GM12878 (cell line): ENCODE measurements around the gene SNRPE. TPM values are rescaled to one million over a fixed set of nuclear protein-coding genes. Genes with fewer than 3 reads are reported as not detected.

Experiments used
- ATAC-seq: fragments of 200-7000 bp; cut with Tn5 transposase; 3 replicates; pipeline ENCODE4 v1.9.1; 2020; ENCODE audit warnings: mild to moderate bottlenecking, moderate library complexity
- Bru-seq: library from RNA; stranded (reverse); fragments of 400-500 nt; gene quantifications from one replicate; lab custom pipeline; 2021; lab: Mats Ljungman, UMichigan
- BruChase-seq, 2 experiments: library from RNA; stranded (reverse); fragments of 400-500 nt; gene quantifications; one replicate each; lab custom pipeline; 2021; lab: Mats Ljungman, UMichigan
- BruUV-seq: library from RNA; stranded (reverse); fragments of 400-500 nt; replicated peaks from 2 replicates; lab custom pipeline; 2021; lab: Mats Ljungman, UMichigan
- CTCF ChIA-PET: fragments of 300-600 bp; sonication (Branson Sonifier 250); formaldehyde crosslinking; extraction: SDS; loops from one replicate; lab custom pipeline; 2021; ENCODE audit warnings: inconsistent platforms; lab: Yijun Ruan, JAX
- POLR2A ChIA-PET: fragments of 350-600 bp; formaldehyde crosslinking; extraction: SDS; loops from one replicate; lab custom pipeline; 2021; ENCODE audit warnings: inconsistent platforms; lab: Charles Lee
- RAD21 ChIA-PET: fragments of 300-600 bp; sonication (Branson Sonifier 250); formaldehyde crosslinking; loops from one replicate; lab custom pipeline; 2023; ENCODE audit warnings: antibody characterized with exemption; ENCODE audit not compliant: unreplicated experiment; lab: Charles Lee
- SMC1A ChIA-PET: fragments of 300-600 bp; sonication (Branson Sonifier 250); formaldehyde crosslinking; loops from one replicate; lab custom pipeline; 2023; ENCODE audit not compliant: unreplicated experiment, uncharacterized antibody; lab: Charles Lee
- DNase-seq: peaks from one replicate; pipeline ENCODE4 v3.0.0-alpha.2; 2011; ENCODE audit warnings: low read depth, low spot score
- FAIRE-seq: peaks from 3 replicates; lab custom pipeline; 2011; peaks lifted over from hg19 to GRCh38; lab: Jason Lieb, UNC
- H2AFZ ChIP-seq: 2 replicates; pipeline ENCODE4 v1.6.0; 2011; ENCODE audit warnings: low read depth, low read length, control low read depth; ENCODE audit not compliant: control insufficient read depth
- H3K27ac ChIP-seq: 2 replicates; pipeline ENCODE4 v1.5.1; 2011; ENCODE audit warnings: control low read depth; ENCODE audit not compliant: control insufficient read depth, insufficient read depth
- H3K27me3 ChIP-seq, 2 experiments: replicated peaks in 1 of 2; 2 replicates each; pipeline versions ENCODE4 v1.6.0 to v1.6.1; 2011; ENCODE audit warnings: low read length in 1 of 2; ENCODE audit not compliant: control insufficient read depth in 2 of 2, insufficient read depth in 2 of 2
- H3K36me3 ChIP-seq, 2 experiments: 2 replicates each; pipeline ENCODE4 v1.5.1; 2011; ENCODE audit warnings: low read length in 1 of 2; ENCODE audit not compliant: control insufficient read depth in 2 of 2, insufficient read depth in 2 of 2
- H3K4me1 ChIP-seq: 2 replicates; pipeline ENCODE4 v1.6.1; 2011; ENCODE audit warnings: mild to moderate bottlenecking, low read length, moderate library complexity, mixed read lengths; ENCODE audit not compliant: control insufficient read depth, insufficient read depth
- H3K4me2 ChIP-seq: 2 replicates; pipeline ENCODE4 v1.6.0; 2011; ENCODE audit warnings: control low read depth; ENCODE audit not compliant: control insufficient read depth, insufficient read depth
- H3K4me3 ChIP-seq: fragments of 200-600 bp; sonication (generic); 2 replicates; pipeline ENCODE4 v1.5.1; 2016
- H3K79me2 ChIP-seq: 2 replicates; pipeline ENCODE4 v1.6.0; 2011; ENCODE audit warnings: low read length; ENCODE audit not compliant: control insufficient read depth, insufficient read depth
- H3K9ac ChIP-seq: 2 replicates; pipeline ENCODE4 v1.8.0; 2011; ENCODE audit warnings: low read length, control low read depth, mixed read lengths; ENCODE audit not compliant: control insufficient read depth, insufficient read depth
- H3K9me3 ChIP-seq: replicated peaks from 3 replicates; pipeline ENCODE4 v1.5.1; 2011; ENCODE audit warnings: mild to moderate bottlenecking, low read length; ENCODE audit not compliant: control insufficient read depth, insufficient read depth
- H4K20me1 ChIP-seq: 2 replicates; pipeline ENCODE4 v1.6.0; 2011; ENCODE audit not compliant: control insufficient read depth, insufficient read depth
- CHD4 ChIP-seq: fragments of 200-600 bp; sonication (generic); IDR thresholded peaks from 2 replicates; pipeline ENCODE4 v1.6.1; 2016; ENCODE audit warnings: mild to moderate bottlenecking
- DPF2 ChIP-seq: fragments of 450-650 bp; IDR thresholded peaks from 2 replicates; pipeline ENCODE4 v1.6.1; 2017; ENCODE audit warnings: mild to moderate bottlenecking
- ESRRA ChIP-seq: IDR thresholded peaks from 2 replicates; pipeline ENCODE4 v1.6.1; 2012; ENCODE audit warnings: mild to moderate bottlenecking, low read length, improper control_type of control experiment
- JUND ChIP-seq: IDR thresholded peaks from 2 replicates; pipeline ENCODE4 v1.6.1; 2012; ENCODE audit warnings: low read depth, mild to moderate bottlenecking, low read length, improper control_type of control experiment, moderate library complexity
- MYC ChIP-seq: IDR thresholded peaks from 2 replicates; pipeline ENCODE4 v1.6.1; 2011; ENCODE audit warnings: mild to moderate bottlenecking, low read length, moderate library complexity, inconsistent platforms; ENCODE audit not compliant: insufficient read depth, insufficient replicate concordance, insufficient read length, severe bottlenecking
- NBN ChIP-seq: fragments of 450-650 bp; IDR thresholded peaks from 2 replicates; pipeline ENCODE4 v1.6.1; 2016
- NFXL1 ChIP-seq: fragments of 450-650 bp; IDR thresholded peaks from 2 replicates; pipeline ENCODE4 v1.6.1; 2017; ENCODE audit warnings: antibody characterized with exemption, mild to moderate bottlenecking, borderline replicate concordance
- PAX8 ChIP-seq: fragments of 450-650 bp; IDR thresholded peaks from 2 replicates; pipeline ENCODE4 v1.6.1; 2017; ENCODE audit warnings: mild to moderate bottlenecking, moderate library complexity
- RBBP5 ChIP-seq: fragments of 200-600 bp; sonication (generic); conservative IDR thresholded peaks from 2 replicates; pipeline ENCODE4 v1.6.1; 2016
- WRNIP1 ChIP-seq: IDR thresholded peaks from 2 replicates; pipeline ENCODE4 v1.6.1; 2011; ENCODE audit warnings: low read depth, low read length, improper control_type of control experiment, borderline replicate concordance
- ZBTB11 ChIP-seq: fragments of 450-650 bp; formaldehyde crosslinking; IDR thresholded peaks from 2 replicates; pipeline ENCODE4 v1.5.0; 2022; ENCODE audit warnings: mild to moderate bottlenecking, missing genetic modification characterization
- WGBS: methylation state at CpG from one replicate; pipeline ENCODE4 v1.1.6; 2016; ENCODE audit warnings: low lambda C conversion rate; ENCODE audit not compliant: insufficient replicate concordance, insufficient coverage; ENCODE audit errors: missing lambda C conversion rate; 5-methylcytosine and 5-hydroxymethylcytosine counted together
- in situ Hi-C: fragments of 300-500 bp; cut with MboI; formaldehyde crosslinking; loops from 9 replicates; pipeline ENCODE4 v1.14.3; 2018; ENCODE audit warnings: mixed read lengths
- intact Hi-C: fragments of 100-400 bp; cut with micrococcal nuclease; formaldehyde crosslinking; loops from one replicate; pipeline ENCODE4 v1.14.2; 2022; ENCODE audit not compliant: unreplicated experiment
- long read RNA-seq, 2 experiments: library from polyadenylated mRNA; unstranded; transcript quantifications; one replicate each; pipeline ENCODE4 v2.0.0, GENCODE V29; 2019 to 2020
- polyA minus RNA-seq, 3 experiments: library from RNA; depleted of rRNA, polyadenylated mRNA; stranded (reverse); fragments of >200 nt; gene quantifications; 2 replicates each; pipeline ENCODE4 v1.2.3, GENCODE V29; 2011
- polyA plus RNA-seq, 11 experiments: library from polyadenylated mRNA; depleted of rRNA in 4 of 11; unstranded in 6 of 11; stranded (reverse) in 5 of 11; fragments of >200 nt; fragmentation: Nextera tagmentation in 4 of 11; fragmentation: Illumina TruSeq in 1 of 11; extraction: Ambion mirVana in 4 of 11; extraction: Trizol in 1 of 11; gene quantifications; 1 replicate in 1 of 11; 2 replicates in 10 of 11; pipeline versions ENCODE4 v1.2.1 to v1.2.3, GENCODE V29; 2011 to 2016; ENCODE audit warnings: inconsistent platforms in 2 of 11, missing spikeins in 2 of 11, low read depth in 1 of 11
- total RNA-seq, 4 experiments: library from RNA; depleted of rRNA in 3 of 4; stranded (reverse); fragments of >200 nt in 3 of 4; fragmentation: Illumina TruSeq in 1 of 4; extraction: Trizol in 1 of 4; gene quantifications; 2 replicates each; pipeline versions ENCODE4 v1.2.1 to v1.2.3, GENCODE V29; 2013 to 2021

The SNRPE gene
- total RNA-seq (2013; cell fraction: nucleolus; rRNA removed): 30.9 and 33.0 TPM in 2 replicates
- total RNA-seq (2014; rRNA removed): 109 and 122 TPM in 2 replicates
- 189 and 196 TPM in 2 replicates for total RNA-seq (2014; rRNA removed; fragmentation: Illumina TruSeq; extraction: Trizol)
- 262 and 287 TPM in 2 replicates for total RNA-seq (2021)
- polyA plus RNA-seq (2011; ENCODE audit: low read depth): 1,993 TPM
- 370 and 615 TPM in 2 replicates for polyA plus RNA-seq (2011; rRNA removed)
- 288 and 332 TPM in 2 replicates for polyA plus RNA-seq (2011; cell fraction: cytosol; rRNA removed)
- polyA plus RNA-seq (2011; cell fraction: nucleus; rRNA removed): 172 TPM in 2 replicates
- polyA plus RNA-seq (2012): 346 and 470 TPM in 2 replicates
- 256 and 261 TPM in 2 replicates for polyA plus RNA-seq (2014; fragmentation: Illumina TruSeq; extraction: Trizol)
- 1,000 to 10,000 TPM; 1,331 to 1,384 TPM for polyA plus RNA-seq (2014; fragmentation: Nextera tagmentation; extraction: Ambion mirVana)
- polyA plus RNA-seq (2014; rRNA removed): 167 and 192 TPM in 2 replicates
- polyA plus RNA-seq (2016; fragmentation: Nextera tagmentation; extraction: Ambion mirVana): 1,000 to 10,000 TPM in 1 of 2 experiments, 100 to 1,000 TPM in 1; 959 to 1,046 TPM
- 108 and 168 TPM in 2 replicates for polyA minus RNA-seq (2011; rRNA and poly(A)+ RNA removed)
- polyA minus RNA-seq (2011; cell fraction: cytosol; rRNA and poly(A)+ RNA removed): 15.8 and 23.8 TPM in 2 replicates
- polyA minus RNA-seq (2011; cell fraction: nucleus; rRNA and poly(A)+ RNA removed): 27.8 and 36.4 TPM in 2 replicates
- Bru-seq, nascent RNA: percentile 95 among the genes with signal in this experiment
- percentile 92 among the genes with signal in this experiment for BruChase-seq, experiment 1, labeled RNA remaining after a 6-hour chase
- percentile 87 among the genes with signal in this experiment for BruChase-seq, experiment 2, labeled RNA remaining after a 2-hour chase
- long read RNA-seq, experiment 1, transcript SNRPE-202 (5 exons, 942 nt): major isoform, 217 of 235 reads
- long read RNA-seq, experiment 1, partial matches to known transcripts: 0 of 235 reads
- long read RNA-seq, experiment 1, other reads (novel, unspliced or antisense): 14 of 235 reads
- long read RNA-seq, experiment 2, transcript SNRPE-205 (5 exons, 532 nt): minor isoform, 10 of 562 reads
- long read RNA-seq, experiment 2, transcript SNRPE-202 (5 exons, 942 nt): major isoform, 530 of 562 reads
- long read RNA-seq, experiment 2, partial matches to known transcripts: 2 of 562 reads
- long read RNA-seq, experiment 2, other reads (novel, unspliced or antisense): 16 of 562 reads

DNA sequence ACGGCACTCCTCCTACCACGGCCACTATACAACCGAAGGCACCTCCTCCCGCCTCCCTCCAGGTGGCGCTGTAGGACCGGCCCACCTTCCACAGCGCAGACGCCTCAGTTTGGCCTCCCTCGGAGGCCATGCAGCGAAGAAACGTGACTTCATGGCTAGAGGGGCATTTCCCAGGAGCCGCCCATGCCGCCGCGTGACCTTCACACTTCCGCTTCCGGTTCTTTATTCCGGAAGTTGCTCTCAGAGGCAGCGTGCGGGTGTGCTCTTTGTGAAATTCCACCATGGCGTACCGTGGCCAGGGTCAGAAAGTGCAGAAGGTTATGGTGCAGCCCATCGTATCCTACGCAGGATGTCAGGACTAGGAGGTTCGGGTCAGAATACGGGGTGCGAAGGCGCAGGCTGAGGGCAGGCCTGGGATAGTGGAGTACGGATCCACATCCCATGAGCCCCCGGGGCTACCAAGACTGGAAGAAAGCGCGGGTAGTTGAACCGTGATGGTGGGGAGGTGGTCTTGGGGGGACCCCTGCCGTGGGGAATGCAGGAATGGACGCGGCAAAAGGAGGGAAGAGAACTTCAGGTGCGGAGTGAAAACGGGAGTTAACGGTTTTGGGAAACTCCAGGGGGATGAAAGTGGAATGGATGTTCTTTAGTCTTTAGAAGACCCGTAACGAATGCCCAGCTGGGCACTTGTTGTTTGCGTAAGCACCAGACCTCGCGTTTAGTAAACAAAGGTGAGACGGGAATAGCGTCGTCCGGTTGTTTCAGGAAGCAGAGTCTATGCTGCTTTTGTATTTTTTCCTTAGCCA, at the start of gene SNRPE:
TSS of gene SNRPE (plus strand) at position 221 of the 806 bp plus-strand sequence. CDS start at position 282, 61 bp downstream.
- intact Hi-C loops (loop anchor here (1.0 to 2.0 kb wide), 4 partner anchors 268 to 501 kb away; no protein-coding TSS in a partner anchor), in situ Hi-C loops (loop anchor here (5.0 to 10.0 kb wide), 2 partner anchors 266 to 503 kb away; no protein-coding TSS in a partner anchor)
- WGBS: under 1% methylated on average over 46 of the region's 48 CpGs
- Histone ChIP-seq H3K27me3 (no peaks in the 10 kb centered on the region), H3K9ac (peak within 1 kb of the TSS; percentile 98), H3K4me1 (peaks cover 4% of the 10 kb centered on the region; the same call in 1 of the 2 replicates), H3K27ac (peak within 1 kb of the TSS; percentile 94), H3K9me3 (no peaks in the 10 kb centered on the region), H3K79me2 (peaks cover 21% of the 10 kb centered on the region), H3K36me3 (peaks cover 5 to 16% of the 10 kb centered on the region in 2 experiments), H4K20me1 (no peaks in the 10 kb centered on the region), H2AFZ (peak within 1 kb of the TSS; percentile 97), H3K4me2 (peak within 1 kb of the TSS; percentile 78), H3K4me3 (peak within 1 kb of the TSS; percentile 80)
- CTCF ChIA-PET: interaction anchor here (0.5 to 6.4 kb wide), 17 partner anchors 9 to 583 kb away, joined by 3 to 121 read pairs (median 3); no protein-coding TSS in a partner anchor
- ATAC-seq (peak; percentile 97), FAIRE-seq (peak; percentile 81), DNase-seq (peak; percentile 92)
- POLR2A ChIA-PET: interaction anchor here (0.6 to 1.2 kb wide), 3 partner anchors 10 to 645 kb away, joined by 3 to 4 read pairs (median 3); no protein-coding TSS in a partner anchor
- SMC1A ChIA-PET: interaction anchor here (1.1 to 3.4 kb wide), 4 partner anchors 26 to 502 kb away, joined by 3 to 37 read pairs (median 4); no protein-coding TSS in a partner anchor
- TSS peak; percentile 77 for BruUV-seq
- RAD21 ChIA-PET: interaction anchor here (0.7 to 3.9 kb wide), 5 partner anchors 144 to 287 kb away, joined by 3 to 54 read pairs (median 4); no protein-coding TSS in a partner anchor
- TF ChIP-seq DPF2: 0 out of 2 replicates have a peak, but pooled peaks have one; percentile 24
- no peak for TF ChIP-seq CHD4
- peak; percentile 82 for TF ChIP-seq ESRRA
- peak; percentile 50; the same call in 1 of the 2 replicates for TF ChIP-seq WRNIP1
- no peak for TF ChIP-seq NFXL1
- no peak for TF ChIP-seq PAX8
- no peak; the same call in 1 of the 2 replicates for TF ChIP-seq RBBP5
- no peak for TF ChIP-seq JUND
- TF ChIP-seq MYC: peak; percentile 95
- TF ChIP-seq ZBTB11 (CRISPR knock-in tag): no peak
- peak; percentile 88 for TF ChIP-seq NBN
